Gastroesophageal sphincter (tissue), 4 donors: Measurements from ENCODE around the gene OXLD1. TPM values are rescaled to one million over a fixed set of nuclear protein-coding genes. Genes with fewer than 3 reads are reported as not detected.

Experiments used
- ATAC-seq: fragments of 150-250 bp; one replicate; pipeline ENCODE4 v1.9.1; 2016; ENCODE audit warnings: mild to moderate bottlenecking, moderate library complexity
- H3K27ac ChIP-seq, 4 donors: fragments of 200-600 bp; sonication (generic) in 3 of 4; 1 replicate in 3 of 4; 2 replicates in 1 of 4; pipeline ENCODE4 v1.5.1; 2016 to 2019
- H3K27me3 ChIP-seq: fragments of 200-600 bp; sonication (generic); one replicate; pipeline ENCODE4 v1.5.1; 2019
- H3K36me3 ChIP-seq, 2 donors: fragments of 200-600 bp; sonication (generic); one replicate each; pipeline ENCODE4 v1.5.1; 2019; ENCODE audit warnings: control low read depth in 1 of 2
- H3K4me1 ChIP-seq, 3 donors: fragments of 200-600 bp; sonication (generic); 1 replicate in 2 of 3; 2 replicates in 1 of 3; pipeline ENCODE4 v1.5.1; 2016 to 2019; ENCODE audit warnings: control low read depth in 2 of 3
- H3K4me3 ChIP-seq, 2 donors: fragments of 200-600 bp; sonication (generic); one replicate each; pipeline ENCODE4 v1.5.1; 2019; ENCODE audit warnings: mild to moderate bottlenecking in 1 of 2, moderate library complexity in 1 of 2
- H3K9me3 ChIP-seq, 3 donors: fragments of 200-600 bp; sonication (generic); one replicate each; pipeline ENCODE4 v1.5.1; 2017 to 2019; ENCODE audit warnings: control low read depth in 2 of 3
- EP300 ChIP-seq: sonication (generic); formaldehyde crosslinking; IDR thresholded peaks from one replicate; pipeline ENCODE4 v1.6.1; 2017; ENCODE audit warnings: antibody characterized with exemption, mild to moderate bottlenecking
- POLR2A ChIP-seq, 2 donors: fragments of 450-650 bp; IDR thresholded peaks; one replicate each; pipeline ENCODE4 v1.6.1; 2017; ENCODE audit warnings: antibody characterized with exemption in 2 of 2, mild to moderate bottlenecking in 2 of 2, moderate library complexity in 1 of 2
- POLR2AphosphoS5 ChIP-seq: sonication (generic); formaldehyde crosslinking; IDR thresholded peaks from one replicate; pipeline ENCODE4 v1.6.1; 2017; ENCODE audit warnings: antibody characterized with exemption
- WGBS, 2 donors: methylation state at CpG; one replicate each; pipeline ENCODE4 v1.1.5; 2018; ENCODE audit warnings: low coverage in 1 of 2; 5-methylcytosine and 5-hydroxymethylcytosine counted together
- total RNA-seq, 4 donors: library from RNA; depleted of rRNA; stranded (reverse); fragments of >200 nt; gene quantifications; one replicate each; pipeline ENCODE4 v1.1.0, GENCODE V29; 2016
- TF ChIP-seq, protein P1 (sequence below), 4 experiments: fragments of 200-600 bp in 2 of 4; fragments of 450-650 bp in 2 of 4; sonication (generic) in 1 of 4; IDR thresholded peaks; one replicate each; pipeline ENCODE4 v1.5.1; 2017 to 2019; ENCODE audit warnings: antibody characterized with exemption in 4 of 4, mild to moderate bottlenecking in 2 of 4, moderate library complexity in 2 of 4

Gene OXLD1
- total RNA-seq, 4 donors from 2014 or later: 19.4 to 31.8 (median 25.3) TPM

DNA sequence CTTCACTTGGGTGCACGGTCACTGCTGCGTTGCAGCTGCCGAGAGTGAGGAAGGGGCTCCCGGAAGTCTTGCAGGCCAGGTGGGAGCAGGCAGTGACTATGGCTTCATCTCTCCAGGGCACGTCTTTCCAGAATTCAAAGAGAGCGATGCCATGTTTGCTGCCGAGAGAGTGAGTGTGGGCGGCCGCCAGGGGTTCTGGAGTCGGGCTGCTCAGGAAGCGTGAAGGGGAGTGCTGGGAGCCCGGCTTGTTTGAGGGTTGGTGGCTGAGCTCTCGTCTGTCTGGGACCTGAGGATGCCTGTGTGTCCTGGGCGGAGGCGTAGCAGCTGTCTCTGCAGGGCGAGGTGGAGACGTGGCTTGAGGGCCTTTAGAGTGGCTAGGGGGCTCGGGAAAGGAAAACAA lies 23.7 kb upstream of the OXLD1 start:
- Histone ChIP-seq H3K9me3 (no peaks in the 10 kb centered on the region), H3K4me1 (peaks cover 0 to 24% (median 6%) of the 10 kb centered on the region in 3 donors), H3K27ac (no peak overlapping the region), H3K4me3 (no peak overlapping the region), H3K36me3 (peaks cover 0 to 94% of the 10 kb centered on the region in 2 donors), H3K27me3 (no peaks in the 10 kb centered on the region)
- WGBS, 2 donors: 78 to 100% methylated on average over 1 to 4 of the region's 18 CpGs
- no peak for TF ChIP-seq POLR2AphosphoS5
- no peak for TF ChIP-seq POLR2A (IDR thresholded peaks at IDR 0.05)
- TF ChIP-seq, protein P1, sequence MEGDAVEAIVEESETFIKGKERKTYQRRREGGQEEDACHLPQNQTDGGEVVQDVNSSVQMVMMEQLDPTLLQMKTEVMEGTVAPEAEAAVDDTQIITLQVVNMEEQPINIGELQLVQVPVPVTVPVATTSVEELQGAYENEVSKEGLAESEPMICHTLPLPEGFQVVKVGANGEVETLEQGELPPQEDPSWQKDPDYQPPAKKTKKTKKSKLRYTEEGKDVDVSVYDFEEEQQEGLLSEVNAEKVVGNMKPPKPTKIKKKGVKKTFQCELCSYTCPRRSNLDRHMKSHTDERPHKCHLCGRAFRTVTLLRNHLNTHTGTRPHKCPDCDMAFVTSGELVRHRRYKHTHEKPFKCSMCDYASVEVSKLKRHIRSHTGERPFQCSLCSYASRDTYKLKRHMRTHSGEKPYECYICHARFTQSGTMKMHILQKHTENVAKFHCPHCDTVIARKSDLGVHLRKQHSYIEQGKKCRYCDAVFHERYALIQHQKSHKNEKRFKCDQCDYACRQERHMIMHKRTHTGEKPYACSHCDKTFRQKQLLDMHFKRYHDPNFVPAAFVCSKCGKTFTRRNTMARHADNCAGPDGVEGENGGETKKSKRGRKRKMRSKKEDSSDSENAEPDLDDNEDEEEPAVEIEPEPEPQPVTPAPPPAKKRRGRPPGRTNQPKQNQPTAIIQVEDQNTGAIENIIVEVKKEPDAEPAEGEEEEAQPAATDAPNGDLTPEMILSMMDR (IDR thresholded peaks at IDR 0.05): no peak
- no peak for TF ChIP-seq EP300
- ATAC-seq: no peak

DNA sequence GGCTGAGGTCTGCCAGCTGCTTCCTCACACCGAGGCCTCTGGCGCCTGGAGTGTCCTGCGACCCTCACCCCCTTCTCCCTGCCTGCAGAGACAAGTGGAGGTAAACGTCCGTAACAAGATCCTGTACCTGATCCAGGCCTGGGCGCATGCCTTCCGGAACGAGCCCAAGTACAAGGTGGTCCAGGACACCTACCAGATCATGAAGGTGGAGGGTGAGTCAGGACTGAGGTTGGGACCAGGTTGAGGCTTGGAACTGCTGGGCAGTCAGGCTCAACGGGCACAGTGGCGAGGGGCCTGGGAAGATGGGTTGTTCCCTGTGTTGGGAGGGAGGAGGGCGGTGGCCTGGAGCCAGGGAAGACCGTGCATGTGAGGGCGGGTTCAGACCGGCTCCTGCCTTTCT lies 22.2 kb upstream of the OXLD1 start:
- no peak for ATAC-seq
- Histone ChIP-seq H3K4me1 (peaks cover 0 to 33% (median 12%) of the 10 kb centered on the region in 3 donors), H3K27ac (no peak overlapping the region), H3K36me3 (peaks cover 0 to 80% of the 10 kb centered on the region in 2 donors), H3K27me3 (no peaks in the 10 kb centered on the region), H3K4me3 (no peak overlapping the region), H3K9me3 (no peaks in the 10 kb centered on the region)
- TF ChIP-seq POLR2A (IDR thresholded peaks at IDR 0.05) (no peak), POLR2AphosphoS5 (no peak), EP300 (no peak)
- TF ChIP-seq, protein P1 (IDR thresholded peaks at IDR 0.05): no peak
- WGBS, 2 donors: 60 to 75% methylated on average over 1 to 2 of the region's 14 CpGs

DNA sequence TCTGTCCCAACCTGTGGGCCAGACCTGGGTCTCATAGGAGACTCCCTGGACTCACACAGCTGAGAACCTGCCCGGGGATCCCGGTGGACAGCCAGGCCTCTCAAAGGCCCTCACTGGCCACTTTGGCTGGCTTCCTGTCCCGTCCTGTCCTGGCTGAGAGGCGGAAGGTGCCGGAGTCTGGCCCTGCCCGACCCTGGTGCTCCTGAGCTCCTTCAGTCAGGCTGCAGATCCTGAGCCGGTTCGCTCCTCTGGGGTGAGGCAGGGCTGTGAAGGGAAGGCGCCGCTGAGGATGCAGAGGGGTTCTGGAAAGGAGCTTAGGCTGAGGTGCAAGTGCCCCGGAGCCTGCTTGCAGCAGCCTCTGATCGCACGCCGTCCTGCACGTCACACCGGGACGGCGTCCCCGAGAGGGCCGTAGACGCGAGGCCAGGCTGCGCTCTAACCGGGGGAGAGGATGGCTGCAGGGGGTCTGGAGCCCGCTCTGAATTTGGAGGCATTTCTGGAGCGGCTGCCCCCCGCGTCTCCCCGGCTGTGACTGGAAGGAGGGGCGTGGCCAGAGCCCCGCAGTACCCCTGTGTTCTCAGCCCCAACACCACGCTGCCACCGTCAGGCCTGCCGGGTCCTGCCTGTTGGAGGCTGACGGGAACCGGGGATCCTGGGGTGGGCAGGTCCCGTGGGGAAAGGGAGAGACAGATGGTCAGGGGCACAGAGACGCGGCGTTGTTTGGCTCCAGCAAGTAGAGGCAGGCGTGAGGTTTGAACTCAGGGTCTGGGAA lies 21.6 kb upstream of the OXLD1 start:
- WGBS, 2 donors: 97% methylated on average over 7 of the region's 41 CpGs; no CpG with 5 or more reads in 1 of the 2 donors
- no peak overlapping the region for H3K4me3 ChIP-seq
- ATAC-seq: no peak
- H3K36me3 ChIP-seq: peaks cover 0 to 73% of the 10 kb centered on the region in 2 donors
- H3K4me1 ChIP-seq: peaks cover 0 to 36% (median 12%) of the 10 kb centered on the region in 3 donors
- no peaks in the 10 kb centered on the region for H3K9me3 ChIP-seq
- no peaks in the 10 kb centered on the region for H3K27me3 ChIP-seq
- no peak for TF ChIP-seq POLR2AphosphoS5
- TF ChIP-seq EP300: no peak
- no peak for TF ChIP-seq POLR2A (IDR thresholded peaks at IDR 0.05)
- H3K27ac ChIP-seq: no peak overlapping the region

DNA sequence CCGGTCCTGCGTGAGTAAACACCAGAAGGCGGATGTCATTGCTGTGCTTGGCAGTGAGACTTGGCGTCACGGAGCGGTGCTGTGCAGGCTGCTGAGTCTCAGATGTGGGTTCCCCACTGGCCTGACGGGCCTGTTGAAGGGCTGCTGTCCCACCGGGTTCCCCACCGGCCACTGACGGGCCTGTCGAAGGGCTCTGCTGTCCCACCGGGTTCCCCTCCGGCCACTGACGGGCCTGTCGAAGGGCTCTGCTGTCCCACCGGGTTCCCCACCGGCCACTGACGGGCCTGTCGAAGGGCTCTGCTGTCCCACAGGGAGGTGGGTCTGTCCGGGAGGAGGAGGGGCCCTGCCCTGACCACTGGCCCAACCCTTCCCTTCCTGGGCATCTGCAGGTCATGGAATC lies 20.2 kb upstream of the OXLD1 start:
- ATAC-seq: no peak
- H3K36me3 ChIP-seq: peaks cover 0 to 65% of the 10 kb centered on the region in 2 donors
- TF ChIP-seq EP300 (no peak), POLR2AphosphoS5 (no peak), POLR2A (IDR thresholded peaks at IDR 0.05) (no peak)
- TF ChIP-seq, protein P1 (IDR thresholded peaks at IDR 0.05): no peak
- peaks cover 0 to 50% (median 24%) of the 10 kb centered on the region in 3 donors for H3K4me1 ChIP-seq
- H3K9me3 ChIP-seq: no peaks in the 10 kb centered on the region
- no peak overlapping the region for H3K27ac ChIP-seq
- H3K4me3 ChIP-seq: no peak overlapping the region
- no peaks in the 10 kb centered on the region for H3K27me3 ChIP-seq
- no CpG with 5 or more reads among the region's 20 CpGs for WGBS, 2 donors

DNA sequence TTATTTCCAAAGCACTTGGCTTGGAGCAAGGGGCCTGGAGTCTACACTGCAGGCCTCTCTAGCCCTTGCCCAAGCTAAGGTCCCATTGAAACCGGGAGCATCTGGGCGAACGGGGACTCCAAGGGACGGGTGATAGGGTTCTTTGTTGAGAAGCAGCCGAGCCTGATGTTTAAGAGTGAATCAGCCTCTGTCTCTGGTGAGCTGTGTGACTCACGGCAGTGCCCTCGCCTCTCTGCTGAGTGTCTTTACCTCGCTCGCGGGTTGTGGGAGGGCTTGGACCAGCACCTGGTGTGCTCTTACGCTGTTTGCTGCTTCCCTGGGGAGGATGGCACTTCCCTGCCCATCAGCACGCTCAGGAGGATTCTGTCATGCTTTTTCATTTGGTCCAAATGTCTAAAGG lies 18.7 kb upstream of the OXLD1 start:
- peak overlapping the region in 1 of 4 donors; percentile 88 for H3K27ac ChIP-seq
- peaks cover 0 to 52% (median 24%) of the 10 kb centered on the region in 3 donors for H3K4me1 ChIP-seq
- H3K4me3 ChIP-seq: peak overlapping the region in 1 of 2 donors; percentile 95
- no peak for ATAC-seq
- TF ChIP-seq EP300: no peak
- H3K36me3 ChIP-seq: peaks cover 0 to 65% of the 10 kb centered on the region in 2 donors
- no peaks in the 10 kb centered on the region for H3K27me3 ChIP-seq
- WGBS, 2 donors: 51% methylated on average over 11 of the region's 12 CpGs; no CpG with 5 or more reads in 1 of the 2 donors
- no peaks in the 10 kb centered on the region for H3K9me3 ChIP-seq

DNA sequence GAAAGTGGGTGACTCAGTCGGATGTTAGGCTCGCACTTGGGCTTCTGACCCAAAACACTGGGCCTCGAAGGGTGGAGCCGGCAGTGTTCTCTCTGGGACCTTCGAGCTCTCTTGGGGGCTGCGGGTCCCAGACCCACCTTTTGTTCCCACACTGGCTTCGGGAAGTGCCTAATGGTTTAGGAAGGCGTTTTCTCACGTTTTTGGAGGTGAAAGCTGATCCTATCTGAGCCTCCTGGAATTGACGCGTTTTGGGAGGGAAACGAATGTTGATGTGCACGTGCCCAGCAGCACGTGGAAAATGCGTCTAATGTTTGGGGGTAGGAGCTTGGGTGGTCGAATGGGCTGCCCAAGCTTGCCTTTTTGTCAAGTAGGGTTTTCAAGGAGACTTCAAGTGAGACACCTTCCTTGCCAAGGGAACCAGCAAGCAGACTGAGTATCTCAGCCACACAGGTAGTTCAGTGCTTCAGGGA lies 18.1 kb upstream of the OXLD1 start:
- ATAC-seq: peak; percentile 48
- 3 to 6% methylated on average over 9 to 13 of the region's 16 CpGs for WGBS, 2 donors
- H3K27ac ChIP-seq: peak overlapping the region; percentile 60 to 88 (median 88)

More for the DNA sequence above, 18.1 kb upstream of the OXLD1 start:
- no peaks in the 10 kb centered on the region for H3K9me3 ChIP-seq
- TF ChIP-seq POLR2AphosphoS5 (no peak), EP300 (no peak), POLR2A (IDR thresholded peaks at IDR 0.05) (no peak)
- TF ChIP-seq, protein P1 (IDR thresholded peaks at IDR 0.05): no peak
- no peaks in the 10 kb centered on the region for H3K27me3 ChIP-seq
- H3K4me1 ChIP-seq: peaks cover 0 to 52% (median 24%) of the 10 kb centered on the region in 3 donors
- peak overlapping the region; percentile 88 to 95 for H3K4me3 ChIP-seq
- H3K36me3 ChIP-seq: peaks cover 0 to 65% of the 10 kb centered on the region in 2 donors
